IPS-20b (cell line): ENCODE measurements around the gene RIMKLB.
"Not testable (repeated sequence)": the region's sequence is repeated elsewhere in the genome, so short reads cannot be mapped to it uniquely, and the experiment has no call there.

ENCODE experiments used
- H3K27ac ChIP-seq: one replicate; pipeline ENCODE4 v1.5.1; 2013; ENCODE audit warnings: low read length
- H3K27me3 ChIP-seq: 2 replicates; pipeline ENCODE4 v1.6.1; 2013; ENCODE audit warnings: mild to moderate bottlenecking, low read length, inconsistent platforms; ENCODE audit not compliant: insufficient read depth
- H3K36me3 ChIP-seq: 2 replicates; pipeline ENCODE4 v1.6.1; 2013; ENCODE audit warnings: low read depth, mild to moderate bottlenecking, inconsistent platforms, low read length, moderate library complexity; ENCODE audit not compliant: insufficient read depth
- H3K4me1 ChIP-seq: 2 replicates; pipeline ENCODE4 v1.6.1; 2013; ENCODE audit warnings: mild to moderate bottlenecking, control low read depth, inconsistent platforms, low read length, moderate library complexity; ENCODE audit not compliant: insufficient read depth
- H3K4me3 ChIP-seq: 2 replicates; pipeline ENCODE4 v1.5.1; 2013; ENCODE audit warnings: mild to moderate bottlenecking, low read length, inconsistent platforms
- H3K9ac ChIP-seq: 2 replicates; pipeline ENCODE4 v1.6.1; 2013; ENCODE audit warnings: low read depth, mild to moderate bottlenecking, inconsistent platforms, low read length, moderate library complexity
- H3K9me3 ChIP-seq: 2 replicates; pipeline ENCODE4 v1.6.1; 2013; ENCODE audit warnings: mild to moderate bottlenecking, low read depth, low read length, inconsistent platforms; ENCODE audit not compliant: insufficient read depth

RIMKLB gene

GRCh38 chr12:8734873-8735381 is 37.1 kb downstream of the RIMKLB start:
- Histone ChIP-seq H3K36me3 (peaks cover 10% of the 10 kb centered on the region; the same call in 1 of the 2 replicates), H3K27ac (no peak overlapping the region), H3K27me3 (no peaks in the 10 kb centered on the region), H3K9ac (no peak overlapping the region), H3K4me3 (no peak overlapping the region), H3K4me1 (no peaks in the 10 kb centered on the region), H3K9me3 (no peaks in the 10 kb centered on the region)

- H3K27me3 ChIP-seq, result no peaks in the 10 kb centered on the region
- H3K4me3 ChIP-seq, result no peak overlapping the region
These were observed 44.7 kb downstream of the RIMKLB start for GRCh38 chr12:8742501-8742900.

GRCh38 chr12:8743121-8743520 is 45.3 kb downstream of the RIMKLB start:
- H3K27me3 ChIP-seq, H3K9ac ChIP-seq, H3K27ac ChIP-seq, H3K4me3 ChIP-seq, H3K4me1 ChIP-seq, H3K9me3 ChIP-seq: not testable (repeated sequence)
- H3K36me3 ChIP-seq, result peaks cover 34% of the 10 kb centered on the region

More at GRCh38 chr12:8742501-8742900, 44.7 kb downstream of the RIMKLB start:
- no peak overlapping the region for H3K27ac ChIP-seq
- no peaks in the 10 kb centered on the region for H3K4me1 ChIP-seq
- no peaks in the 10 kb centered on the region for H3K9me3 ChIP-seq
- H3K9ac ChIP-seq, result no peak overlapping the region
- H3K36me3 ChIP-seq, result peaks cover 34% of the 10 kb centered on the region

- H3K27ac ChIP-seq, H3K4me3 ChIP-seq, H3K4me1 ChIP-seq, H3K9me3 ChIP-seq, H3K27me3 ChIP-seq, H3K9ac ChIP-seq: not testable (repeated sequence)
- H3K36me3 ChIP-seq, result peaks cover 32% of the 10 kb centered on the region
These were observed 47.8 kb downstream of the RIMKLB start for GRCh38 chr12:8745631-8746030.

- no peak overlapping the region for H3K9ac ChIP-seq
- no peaks in the 10 kb centered on the region for H3K4me1 ChIP-seq
- peaks cover 36% of the 10 kb centered on the region for H3K36me3 ChIP-seq
- H3K9me3 ChIP-seq, result no peaks in the 10 kb centered on the region
- H3K27me3 ChIP-seq, result no peaks in the 10 kb centered on the region
- no peak overlapping the region for H3K4me3 ChIP-seq
- H3K27ac ChIP-seq, result no peak overlapping the region
These were observed 48.3 kb downstream of the RIMKLB start for GRCh38 chr12:8746046-8746445.

- H3K27ac ChIP-seq, H3K4me1 ChIP-seq, H3K27me3 ChIP-seq, H3K9ac ChIP-seq, H3K4me3 ChIP-seq, H3K9me3 ChIP-seq: not testable (repeated sequence)
- H3K36me3 ChIP-seq, result peaks cover 39% of the 10 kb centered on the region
These were observed 62.3 kb downstream of the RIMKLB start for GRCh38 chr12:8760076-8760475.

GRCh38 chr12:8762701-8763100 is 64.9 kb downstream of the RIMKLB start:
- H3K9ac ChIP-seq, H3K27me3 ChIP-seq, H3K4me3 ChIP-seq, H3K9me3 ChIP-seq, H3K4me1 ChIP-seq, H3K27ac ChIP-seq: not testable (repeated sequence)
- H3K36me3 ChIP-seq, result peaks cover 24% of the 10 kb centered on the region

- not testable (repeated sequence) for H3K9ac ChIP-seq, H3K27ac ChIP-seq, H3K4me3 ChIP-seq, H3K4me1 ChIP-seq, H3K27me3 ChIP-seq, H3K9me3 ChIP-seq
- peaks cover 16% of the 10 kb centered on the region; the same call in 1 of the 2 replicates for H3K36me3 ChIP-seq
These were observed 68.3 kb downstream of the RIMKLB start for GRCh38 chr12:8766121-8766520.

GRCh38 chr12:8770499-8770898 is 72.7 kb downstream of the RIMKLB start:
- Histone ChIP-seq H3K27me3 (no peaks in the 10 kb centered on the region), H3K36me3 (peaks cover 54% of the 10 kb centered on the region)

GRCh38 chr12:8771072-8771471 is 73.3 kb downstream of the RIMKLB start:
- Histone ChIP-seq H3K27me3 (no peaks in the 10 kb centered on the region), H3K9ac (no peak overlapping the region), H3K27ac (no peak overlapping the region), H3K9me3 (no peaks in the 10 kb centered on the region), H3K36me3 (peaks cover 60% of the 10 kb centered on the region), H3K4me1 (0 out of 2 replicates have a peak, but pooled peaks cover 2% of the 10 kb centered on the region), H3K4me3 (no peak overlapping the region)

More at GRCh38 chr12:8770499-8770898, 72.7 kb downstream of the RIMKLB start:
- H3K9ac ChIP-seq, result no peak overlapping the region
- 0 out of 2 replicates have a peak, but pooled peaks cover 2% of the 10 kb centered on the region for H3K4me1 ChIP-seq
- H3K4me3 ChIP-seq, result no peak overlapping the region
- no peak overlapping the region for H3K27ac ChIP-seq
- H3K9me3 ChIP-seq, result no peaks in the 10 kb centered on the region

- H3K4me3 ChIP-seq, result no peak overlapping the region
- 0 out of 2 replicates have a peak, but pooled peaks cover 2% of the 10 kb centered on the region for H3K4me1 ChIP-seq
- peaks cover 68% of the 10 kb centered on the region for H3K36me3 ChIP-seq
- H3K9ac ChIP-seq, result no peak overlapping the region
- no peaks in the 10 kb centered on the region for H3K27me3 ChIP-seq
- no peaks in the 10 kb centered on the region for H3K9me3 ChIP-seq
- no peak overlapping the region for H3K27ac ChIP-seq
These were observed 75.7 kb downstream of the RIMKLB start for GRCh38 chr12:8773461-8773860.

- peaks cover 4% of the 10 kb centered on the region; the same call in 1 of the 2 replicates for H3K4me1 ChIP-seq
- no peak overlapping the region for H3K9ac ChIP-seq
- no peak overlapping the region for H3K4me3 ChIP-seq
- H3K36me3 ChIP-seq, result peaks cover 58% of the 10 kb centered on the region
- no peaks in the 10 kb centered on the region for H3K27me3 ChIP-seq
- H3K27ac ChIP-seq, result no peak overlapping the region
- H3K9me3 ChIP-seq, result no peaks in the 10 kb centered on the region
These were observed 81.5 kb downstream of the RIMKLB start for GRCh38 chr12:8779281-8779680.
